Natural killer cell treated with Interleukin-12 subunit alpha and Interleukin-12 subunit beta and Interleukin-15 and Interleukin-18, amount 100 ng/mL, for 72 hours (primary cell): ENCODE results near the gene NPAS3. TPM values are rescaled to one million over a fixed set of nuclear protein-coding genes. Genes with fewer than 3 reads are reported as not detected.

Experiments used
- ATAC-seq, 2 donors: fragments of 150-1000 bp; cut with Tn5 transposase in 1 of 2; sonication (Bioruptor Pico), chemical (Tn5 transposase) in 1 of 2; 2 replicates each; pipeline ENCODE4 v1.10.0; 2021
- DNase-seq: peaks from one replicate; pipeline ENCODE4 v3.0.0; 2022; ENCODE audit warnings: low spot score
- H3K27ac Mint-ChIP-seq, 2 donors: 1 replicate in 1 of 2; 2 replicates in 1 of 2; pipeline ENCODE4 v1.8.0; 2022; ENCODE audit warnings: mixed read lengths in 2 of 2, mild to moderate bottlenecking in 1 of 2, moderate library complexity in 1 of 2
- H3K27me3 Mint-ChIP-seq, 2 donors: 1 replicate in 1 of 2; 2 replicates in 1 of 2; pipeline ENCODE4 v1.8.0; 2022; ENCODE audit warnings: mixed read lengths in 2 of 2
- H3K36me3 Mint-ChIP-seq: one replicate; pipeline ENCODE4 v1.8.0; 2022; ENCODE audit warnings: mixed read lengths
- H3K4me1 Mint-ChIP-seq, 2 donors: 1 replicate in 1 of 2; 2 replicates in 1 of 2; pipeline ENCODE4 v1.8.0; 2022; ENCODE audit warnings: low read depth in 2 of 2, mixed read lengths in 2 of 2, mild to moderate bottlenecking in 1 of 2
- H3K4me3 Mint-ChIP-seq: one replicate; pipeline ENCODE4 v1.8.0; 2022; ENCODE audit warnings: mixed read lengths
- H3K9me3 Mint-ChIP-seq: 2 replicates; pipeline ENCODE4 v1.8.0; 2022; ENCODE audit warnings: mixed read lengths
- total RNA-seq, 2 donors: library from RNA; stranded (reverse); gene quantifications; one replicate each; pipeline ENCODE4 v1.2.3, GENCODE V29; 2022

Gene NPAS3
- total RNA-seq, 2 donors from 2014 or later = not detected

DNA sequence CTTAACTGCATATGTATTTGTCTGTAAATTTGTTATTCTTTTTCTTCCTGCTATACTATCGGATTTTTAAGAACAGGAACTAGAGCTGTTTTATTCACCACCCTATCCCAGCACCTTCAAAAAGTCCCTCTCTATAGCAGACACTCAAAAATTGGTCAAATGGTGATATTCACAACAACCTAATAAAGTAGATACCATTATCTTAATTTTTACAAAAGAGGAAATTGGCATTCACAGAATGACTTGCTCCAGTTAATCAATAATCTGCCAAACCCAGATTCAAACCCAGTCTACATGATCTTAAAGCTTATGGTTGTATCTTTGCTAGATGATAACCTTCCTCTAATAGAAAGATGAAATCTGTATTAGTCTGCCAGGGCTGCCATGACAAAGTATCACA is 585.6 kb downstream of the NPAS3 start:
- no peak for ATAC-seq
- Mint-ChIP-seq H3K4me1 (no peaks in the 10 kb centered on the region), H3K4me3 (no peak overlapping the region), H3K36me3 (no peaks in the 10 kb centered on the region), H3K9me3 (no peaks in the 10 kb centered on the region), H3K27me3 (no peaks in the 10 kb centered on the region), H3K27ac (no peak overlapping the region)
- no peak for DNase-seq

DNA sequence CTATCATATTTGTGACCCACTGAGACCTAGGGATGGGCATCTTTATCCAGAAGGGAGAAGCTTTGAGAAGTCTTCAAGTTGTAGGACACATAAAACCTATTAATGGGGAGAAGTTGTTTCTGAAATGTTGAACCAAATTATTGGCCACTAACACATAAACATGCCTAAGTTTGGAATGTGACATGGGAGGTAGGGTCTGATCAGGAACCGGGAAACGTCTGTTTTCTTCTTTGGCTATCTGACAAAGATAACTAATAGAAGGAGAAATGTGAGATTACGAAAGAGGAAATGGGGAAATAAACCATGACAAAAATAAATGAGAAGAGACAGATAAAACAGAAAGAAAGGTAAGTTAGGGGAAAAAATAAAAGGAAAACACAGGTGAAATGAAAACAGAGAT is 586.9 kb downstream of the NPAS3 start:
- Mint-ChIP-seq H3K9me3 (no peaks in the 10 kb centered on the region), H3K27me3 (no peaks in the 10 kb centered on the region), H3K27ac (no peak overlapping the region), H3K4me3 (no peak overlapping the region), H3K4me1 (no peaks in the 10 kb centered on the region), H3K36me3 (no peaks in the 10 kb centered on the region)
- ATAC-seq (no peak), DNase-seq (no peak)

DNA sequence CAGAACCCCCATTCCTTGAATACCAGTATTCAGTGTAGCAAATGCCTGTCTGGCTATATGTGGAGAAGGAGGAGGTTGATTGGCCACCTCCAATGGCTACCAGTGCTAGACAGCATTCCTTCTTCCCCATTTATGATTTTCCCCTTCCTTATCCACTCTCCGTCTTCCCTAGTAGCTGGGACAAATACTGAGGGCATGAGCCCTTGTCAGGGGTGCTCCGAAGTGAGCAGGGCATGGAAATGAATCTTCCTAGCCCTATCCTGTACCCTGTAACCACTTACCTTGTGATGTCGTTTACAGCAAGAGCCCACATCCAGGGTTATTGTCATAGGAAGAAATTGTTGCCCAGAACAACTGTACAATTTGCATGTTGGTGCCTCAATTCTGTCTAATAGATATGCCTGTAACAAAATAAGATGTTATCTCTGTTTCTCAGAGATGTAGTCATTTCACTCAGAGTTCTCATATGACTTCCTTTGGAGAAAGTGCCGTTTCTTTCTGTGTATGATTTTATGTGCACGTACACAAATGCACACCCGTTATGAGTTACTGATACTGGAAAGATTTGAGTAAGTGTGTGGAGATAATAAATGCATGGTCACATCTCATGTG is 588.5 kb downstream of the NPAS3 start:
- no peaks in the 10 kb centered on the region for H3K27me3 Mint-ChIP-seq
- no peak for ATAC-seq

DNA sequence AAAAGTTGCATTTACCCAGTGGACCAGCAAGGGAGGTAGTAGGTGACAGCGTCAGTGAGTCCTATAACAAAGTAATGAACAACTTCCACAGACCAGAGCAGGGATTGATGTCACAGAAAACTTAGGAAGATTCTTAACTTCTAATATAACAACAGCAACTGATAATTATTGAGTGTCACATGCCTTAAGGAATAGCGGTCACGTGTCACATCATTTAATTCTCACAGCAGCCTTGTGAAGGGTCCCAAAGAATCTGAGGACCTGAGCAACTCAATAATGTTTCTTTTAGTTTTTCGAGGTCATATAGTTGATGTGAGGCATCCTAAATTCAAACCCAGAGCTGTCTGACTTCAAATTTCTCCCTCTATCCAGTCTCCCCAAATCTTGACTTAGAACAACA is 590.0 kb downstream of the NPAS3 start:
- no peak overlapping the region for H3K4me3 Mint-ChIP-seq
- no peak overlapping the region for H3K27ac Mint-ChIP-seq

More for the DNA sequence above, 588.5 kb downstream of the NPAS3 start:
- Mint-ChIP-seq H3K4me1 (no peaks in the 10 kb centered on the region), H3K9me3 (peaks cover 3% of the 10 kb centered on the region), H3K4me3 (no peak overlapping the region), H3K36me3 (no peaks in the 10 kb centered on the region), H3K27ac (no peak overlapping the region)
- DNase-seq = no peak

DNA sequence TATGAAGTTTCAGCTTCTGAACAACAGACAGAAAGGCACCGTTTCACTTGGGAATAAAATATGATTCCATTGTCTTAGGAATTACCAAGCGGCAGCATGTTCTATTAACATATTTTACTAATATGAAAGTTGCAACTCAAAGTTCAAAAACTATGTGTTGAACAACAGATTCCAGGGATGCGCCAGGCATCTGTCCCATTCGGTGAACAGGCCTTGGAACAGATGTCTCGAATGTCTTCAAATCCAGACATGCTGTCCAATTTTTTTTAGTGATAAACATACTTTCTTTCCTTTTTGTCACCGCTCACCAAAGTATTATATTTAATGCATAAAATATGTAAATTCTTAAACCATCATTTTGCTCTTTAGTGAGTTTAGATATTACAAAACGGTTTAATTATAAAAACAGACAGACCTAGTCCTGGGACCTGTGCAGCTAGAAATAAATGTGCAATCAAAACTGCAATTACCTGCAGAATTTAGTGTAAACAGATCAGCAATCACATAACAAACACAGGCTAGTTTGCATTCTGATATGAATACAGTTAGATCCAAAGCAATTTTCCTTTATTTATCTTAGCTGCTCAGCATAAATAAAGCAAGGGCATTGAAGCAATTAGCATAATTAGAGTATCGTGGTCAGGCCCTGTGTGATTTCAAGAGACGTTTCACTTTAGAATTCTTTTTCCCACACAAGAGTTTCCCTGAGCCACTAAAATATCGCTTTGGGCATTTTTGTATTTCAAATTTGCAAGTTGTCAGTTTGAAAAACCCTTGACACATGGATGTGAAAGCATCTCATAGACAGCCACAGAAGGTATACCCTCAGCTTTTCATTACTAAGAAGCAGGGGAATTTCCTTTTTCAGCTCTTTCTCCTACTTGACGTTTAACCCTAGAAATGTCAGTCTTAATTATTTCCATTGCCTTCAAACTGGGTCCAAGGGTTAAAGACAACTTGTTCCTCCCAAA is 591.4 kb downstream of the NPAS3 start:
- peaks cover 3% of the 10 kb centered on the region for H3K9me3 Mint-ChIP-seq
- no peak overlapping the region for H3K27ac Mint-ChIP-seq
- H3K4me3 Mint-ChIP-seq = no peak overlapping the region
- DNase-seq (no peak), ATAC-seq (no peak)
- no peaks in the 10 kb centered on the region for H3K36me3 Mint-ChIP-seq
- no peaks in the 10 kb centered on the region for H3K4me1 Mint-ChIP-seq
- no peaks in the 10 kb centered on the region for H3K27me3 Mint-ChIP-seq

More for the DNA sequence above, 590.0 kb downstream of the NPAS3 start:
- Mint-ChIP-seq H3K36me3 (no peaks in the 10 kb centered on the region), H3K9me3 (peaks cover 3% of the 10 kb centered on the region), H3K27me3 (no peaks in the 10 kb centered on the region), H3K4me1 (no peaks in the 10 kb centered on the region)
- no peak for ATAC-seq
- DNase-seq = no peak

DNA sequence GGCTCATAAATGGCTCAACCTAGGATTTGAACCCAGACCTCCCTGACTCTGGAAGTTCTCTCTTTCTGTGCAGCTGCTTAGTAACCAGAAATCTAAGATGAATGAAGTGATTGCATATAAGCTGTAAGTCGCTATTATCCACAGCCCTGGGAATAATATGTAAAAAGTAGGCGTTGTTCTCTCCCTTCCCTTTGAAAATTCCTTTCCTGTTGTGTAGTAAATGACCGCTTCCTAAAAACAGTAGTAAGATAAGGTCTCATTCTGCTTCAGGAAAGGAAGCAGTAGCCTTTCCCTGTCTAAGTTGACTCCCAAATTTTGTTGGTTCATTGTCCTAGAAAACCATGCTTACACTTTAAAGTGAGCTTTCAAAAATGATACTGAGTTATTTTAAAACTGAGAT is 593.9 kb downstream of the NPAS3 start:
- Mint-ChIP-seq H3K27ac (no peak overlapping the region), H3K9me3 (peaks cover 3% of the 10 kb centered on the region), H3K36me3 (no peaks in the 10 kb centered on the region), H3K4me3 (no peak overlapping the region), H3K4me1 (no peaks in the 10 kb centered on the region), H3K27me3 (no peaks in the 10 kb centered on the region)
- no peak for ATAC-seq
- no peak for DNase-seq

DNA sequence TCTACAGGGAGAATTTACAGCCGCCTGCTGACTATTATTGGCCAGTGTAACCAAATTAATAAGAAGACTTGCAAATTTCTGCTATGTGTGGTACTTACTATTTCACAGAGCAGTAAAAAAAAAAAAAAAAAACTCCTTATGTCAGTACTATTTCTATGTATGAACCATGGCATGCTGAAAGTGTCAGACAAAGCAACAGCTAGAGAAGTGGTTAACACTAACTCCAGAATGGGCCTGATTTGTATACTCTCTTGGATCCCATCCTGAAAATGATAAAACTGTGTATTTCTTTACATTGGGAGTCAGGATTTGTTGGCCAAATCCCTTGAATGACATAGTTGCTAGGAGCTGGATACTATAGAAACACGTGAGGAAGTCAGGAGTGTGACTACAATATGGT is 595.4 kb downstream of the NPAS3 start:
- Mint-ChIP-seq H3K4me1 (no peaks in the 10 kb centered on the region), H3K4me3 (no peak overlapping the region), H3K36me3 (no peaks in the 10 kb centered on the region), H3K9me3 (peaks cover 3% of the 10 kb centered on the region), H3K27ac (no peak overlapping the region), H3K27me3 (no peaks in the 10 kb centered on the region)
- DNase-seq (no peak), ATAC-seq (no peak)

DNA sequence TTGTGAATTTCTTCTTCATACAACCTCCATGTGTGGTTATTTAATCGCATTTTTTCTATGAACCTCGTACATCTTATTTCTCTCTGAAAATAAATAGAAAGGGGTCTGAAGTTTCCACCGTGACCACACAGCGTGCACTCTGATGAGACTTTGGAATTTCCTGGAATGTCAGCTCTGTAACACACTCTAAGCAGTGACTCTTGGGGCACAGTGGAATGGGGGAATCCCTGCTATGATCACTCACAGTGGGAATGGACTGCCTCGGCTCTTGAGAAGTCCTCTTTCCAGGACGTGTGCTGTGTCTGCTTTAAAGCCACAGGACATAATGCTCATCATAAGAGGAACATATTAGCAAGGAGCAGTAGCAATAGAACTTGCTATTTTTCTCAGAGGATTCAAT is 596.0 kb downstream of the NPAS3 start:
- H3K36me3 Mint-ChIP-seq = no peaks in the 10 kb centered on the region
- no peak overlapping the region for H3K4me3 Mint-ChIP-seq
- peaks cover 3% of the 10 kb centered on the region for H3K9me3 Mint-ChIP-seq
- ATAC-seq (no peak), DNase-seq (no peak)
- no peak overlapping the region for H3K27ac Mint-ChIP-seq
- no peaks in the 10 kb centered on the region for H3K4me1 Mint-ChIP-seq
- H3K27me3 Mint-ChIP-seq = no peaks in the 10 kb centered on the region

DNA sequence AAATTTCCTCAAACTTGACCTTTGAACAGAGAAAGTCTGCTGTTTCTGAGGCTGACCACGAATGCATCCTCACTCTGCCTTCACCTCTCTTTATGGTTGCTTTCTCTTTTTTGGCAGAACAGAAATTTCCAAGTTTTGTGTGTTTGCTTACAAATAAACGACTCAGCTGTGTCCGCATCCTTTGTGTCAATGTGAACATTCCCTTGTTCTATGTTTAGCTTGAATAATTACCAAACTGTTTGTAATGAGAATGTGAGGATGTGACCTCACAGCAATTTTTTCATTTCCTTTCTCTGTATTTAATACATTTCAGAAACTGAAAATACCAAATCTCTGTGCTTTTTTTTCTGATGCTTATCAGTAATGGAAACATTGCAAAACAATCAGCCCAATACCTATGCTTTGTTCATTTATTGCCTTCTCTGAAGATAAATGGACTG is 601.3 kb downstream of the NPAS3 start:
- Mint-ChIP-seq H3K9me3 (peaks cover under 1% of the 10 kb centered on the region), H3K36me3 (no peaks in the 10 kb centered on the region), H3K27ac (no peak overlapping the region), H3K4me1 (no peaks in the 10 kb centered on the region), H3K4me3 (no peak overlapping the region), H3K27me3 (no peaks in the 10 kb centered on the region)
- no peak for ATAC-seq
- no peak for DNase-seq

DNA sequence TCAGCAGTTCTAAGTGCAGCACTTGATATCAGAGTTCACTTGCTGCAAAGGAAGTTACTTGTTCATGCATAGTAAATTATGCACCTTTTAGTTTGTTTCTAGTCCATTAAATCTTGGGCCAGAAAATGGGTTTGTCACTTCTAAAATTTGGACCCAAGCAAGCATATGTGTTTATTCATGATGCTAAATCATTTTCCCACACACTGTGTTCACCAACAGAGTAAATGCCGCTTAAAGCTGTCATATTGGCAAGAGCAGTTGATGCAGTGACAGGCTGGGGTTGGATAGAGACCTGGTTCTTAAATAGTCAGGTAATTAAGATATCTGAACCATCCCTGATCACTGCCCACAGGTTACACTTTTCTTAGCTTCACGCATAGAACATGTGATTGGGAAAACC is 602.5 kb downstream of the NPAS3 start:
- DNase-seq = no peak
- H3K27me3 Mint-ChIP-seq = no peaks in the 10 kb centered on the region

DNA sequence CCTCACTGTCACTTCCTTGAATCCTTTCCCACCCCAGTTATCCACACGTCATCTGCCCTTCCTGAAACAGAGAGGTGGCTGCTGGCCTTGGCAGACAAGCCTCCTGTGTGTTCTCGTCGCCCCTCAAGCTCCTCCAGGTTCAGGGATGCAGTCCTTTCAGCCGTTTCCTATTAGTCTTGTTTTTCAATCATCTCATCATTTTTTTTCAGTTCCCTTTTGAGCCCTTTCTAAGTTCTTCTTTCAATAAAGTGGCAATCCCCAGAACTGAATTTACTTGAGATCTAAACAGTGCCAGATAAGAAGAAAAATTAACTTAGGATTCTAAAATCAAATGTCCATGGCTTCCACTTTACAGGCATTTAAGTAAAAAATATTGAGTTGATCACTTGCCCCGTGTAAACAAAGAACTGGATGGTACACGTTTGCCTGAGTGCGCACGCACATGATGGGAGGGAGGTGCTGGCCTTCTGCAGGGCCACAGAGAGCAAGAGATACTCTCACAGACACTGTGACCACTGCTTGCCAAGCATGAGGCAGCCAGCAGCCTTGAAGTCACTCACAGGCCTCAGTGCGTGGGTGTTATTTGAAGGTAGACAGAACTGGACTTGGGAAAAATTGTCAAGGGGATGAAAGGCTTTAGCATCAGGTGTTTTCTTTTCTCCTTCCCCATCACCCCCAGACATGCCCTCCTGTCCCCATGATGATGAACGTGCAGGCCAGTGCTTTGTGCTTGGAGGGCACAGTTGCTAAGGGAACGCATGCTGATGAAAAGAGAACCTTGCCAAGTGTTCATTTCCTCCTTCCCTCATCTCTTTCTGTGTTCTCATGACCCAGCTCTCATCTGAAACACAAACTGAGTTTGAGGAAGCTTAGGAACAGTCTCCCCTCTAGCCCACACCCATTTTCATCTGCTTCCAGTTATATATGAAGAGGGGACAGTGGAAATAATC is 603.9 kb downstream of the NPAS3 start:
- H3K27me3 Mint-ChIP-seq = no peaks in the 10 kb centered on the region
- ATAC-seq = no peak
- H3K27ac Mint-ChIP-seq = no peak overlapping the region
- H3K4me1 Mint-ChIP-seq = no peaks in the 10 kb centered on the region
- H3K36me3 Mint-ChIP-seq = no peaks in the 10 kb centered on the region
- peaks cover 3% of the 10 kb centered on the region for H3K9me3 Mint-ChIP-seq
- no peak for DNase-seq
- no peak overlapping the region for H3K4me3 Mint-ChIP-seq

More for the DNA sequence above, 602.5 kb downstream of the NPAS3 start:
- peaks cover 3% of the 10 kb centered on the region for H3K9me3 Mint-ChIP-seq
- H3K4me3 Mint-ChIP-seq = no peak overlapping the region
- ATAC-seq = no peak
- H3K27ac Mint-ChIP-seq = no peak overlapping the region
- H3K4me1 Mint-ChIP-seq = no peaks in the 10 kb centered on the region
- H3K36me3 Mint-ChIP-seq = no peaks in the 10 kb centered on the region

DNA sequence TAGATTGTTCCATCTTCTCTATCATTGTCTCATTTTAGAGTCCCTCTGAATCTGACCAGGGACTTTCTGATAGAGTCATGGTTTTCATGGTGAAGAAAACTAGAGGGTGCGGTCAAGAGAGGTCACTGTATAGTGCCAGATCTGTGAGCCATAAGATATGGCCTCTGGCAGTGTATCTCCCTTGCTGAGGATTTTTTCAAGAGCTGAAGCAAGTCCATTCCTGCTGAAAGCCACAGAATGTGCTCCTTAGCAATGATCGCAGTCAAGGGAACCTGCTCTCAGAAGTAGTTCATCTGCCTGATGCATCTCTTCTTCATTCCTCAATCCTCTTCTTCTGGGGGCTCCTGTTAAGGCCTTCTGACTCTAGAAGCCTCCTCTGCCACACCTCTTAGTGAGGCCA is 607.0 kb downstream of the NPAS3 start:
- Mint-ChIP-seq H3K27me3 (no peaks in the 10 kb centered on the region), H3K27ac (no peak overlapping the region), H3K4me3 (no peak overlapping the region), H3K36me3 (no peaks in the 10 kb centered on the region), H3K9me3 (peaks cover 3% of the 10 kb centered on the region), H3K4me1 (no peaks in the 10 kb centered on the region)
- ATAC-seq = no peak
- DNase-seq = no peak

DNA sequence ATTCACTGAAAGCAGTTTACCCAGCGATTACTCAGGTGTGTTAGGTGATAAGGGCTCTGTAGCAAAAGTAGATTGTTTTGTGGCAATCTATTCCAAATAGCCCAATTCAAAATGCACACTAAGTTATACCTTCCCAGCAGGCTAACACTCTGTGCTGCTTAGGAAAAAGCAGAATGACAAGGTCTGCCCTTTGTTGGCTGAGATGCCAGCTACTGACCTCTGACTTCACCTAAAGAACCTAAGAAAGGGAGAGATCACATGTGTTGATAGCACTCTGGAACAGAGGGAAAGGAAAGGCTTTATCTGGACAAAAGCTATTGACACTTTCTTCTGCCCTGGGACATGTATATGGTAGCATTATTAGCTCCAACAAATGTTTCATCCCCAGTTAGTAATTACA is 609.9 kb downstream of the NPAS3 start:
- peaks cover 3% of the 10 kb centered on the region for H3K9me3 Mint-ChIP-seq
- no peaks in the 10 kb centered on the region for H3K27me3 Mint-ChIP-seq
- H3K36me3 Mint-ChIP-seq = no peaks in the 10 kb centered on the region
- DNase-seq = no peak
- no peak overlapping the region for H3K27ac Mint-ChIP-seq
- no peak overlapping the region for H3K4me3 Mint-ChIP-seq
- ATAC-seq = no peak
- H3K4me1 Mint-ChIP-seq = no peaks in the 10 kb centered on the region
